H9 (cell line): ENCODE data around the gene ASB4. TPM values are rescaled to one million over a fixed set of nuclear protein-coding genes. Genes with fewer than 3 reads are reported as not detected.

Source experiments
- DNase-seq: peaks from one replicate; pipeline ENCODE4 v3.0.0-alpha.2; 2017
- H2AFZ ChIP-seq: one replicate; pipeline ENCODE4 v1.6.1; 2013; ENCODE audit warnings: mild to moderate bottlenecking, low read length, control low read depth, moderate library complexity
- H2AK5ac ChIP-seq: 2 replicates; pipeline ENCODE4 v1.6.1; 2013; ENCODE audit warnings: low read length, control low read depth, mixed read lengths; ENCODE audit not compliant: insufficient read length
- H2BK120ac ChIP-seq: one replicate; pipeline ENCODE4 v1.6.1; 2013; ENCODE audit warnings: low read depth, mild to moderate bottlenecking, low read length, control low read depth, inconsistent platforms; ENCODE audit not compliant: poor library complexity, severe bottlenecking
- H2BK12ac ChIP-seq: 2 replicates; pipeline ENCODE4 v1.6.1; 2013; ENCODE audit warnings: low read length, control low read depth, mixed read lengths, low read depth; ENCODE audit not compliant: insufficient read length
- H2BK15ac ChIP-seq: 2 replicates; pipeline ENCODE4 v1.6.1; 2013; ENCODE audit warnings: low read depth, low read length, control low read depth
- H2BK20ac ChIP-seq: one replicate; pipeline ENCODE4 v1.6.1; 2013; ENCODE audit warnings: low read depth, mild to moderate bottlenecking, low read length, control low read depth, inconsistent platforms; ENCODE audit not compliant: poor library complexity, severe bottlenecking
- H2BK5ac ChIP-seq: 2 replicates; pipeline ENCODE4 v1.6.1; 2013; ENCODE audit warnings: low read length, control low read depth, mixed read lengths; ENCODE audit not compliant: insufficient read length
- H3K14ac ChIP-seq: 2 replicates; pipeline ENCODE4 v1.6.1; 2013; ENCODE audit warnings: low read length, control low read depth; ENCODE audit not compliant: insufficient read depth
- H3K18ac ChIP-seq: 2 replicates; pipeline ENCODE4 v1.6.1; 2013; ENCODE audit warnings: low read depth, mild to moderate bottlenecking, mixed read lengths, low read length, control low read depth; ENCODE audit not compliant: insufficient read length
- H3K23ac ChIP-seq: 2 replicates; pipeline ENCODE4 v1.6.1; 2013; ENCODE audit warnings: low read length, control low read depth, mixed read lengths, low read depth; ENCODE audit not compliant: insufficient read length
- H3K23me2 ChIP-seq: 2 replicates; pipeline ENCODE4 v1.6.1; 2013; ENCODE audit warnings: low read depth, mild to moderate bottlenecking, mixed read lengths, low read length, control low read depth; ENCODE audit not compliant: insufficient read length, poor library complexity, severe bottlenecking
- H3K27ac ChIP-seq: 2 replicates; pipeline ENCODE4 v1.5.1; 2013; ENCODE audit warnings: low read length, control low read depth, mixed read lengths, low read depth; ENCODE audit not compliant: insufficient read length
- H3K27me3 ChIP-seq: 2 replicates; pipeline ENCODE4 v1.6.1; 2013; ENCODE audit warnings: low read length, control low read depth, inconsistent platforms; ENCODE audit not compliant: insufficient read depth
- H3K4ac ChIP-seq: 2 replicates; pipeline ENCODE4 v1.6.1; 2013; ENCODE audit warnings: low read depth, mild to moderate bottlenecking, control low read depth, inconsistent platforms, low read length, moderate library complexity
- H3K4me1 ChIP-seq: 2 replicates; pipeline ENCODE4 v1.6.1; 2013; ENCODE audit warnings: low read length, control low read depth, inconsistent platforms; ENCODE audit not compliant: insufficient read depth
- H3K4me2 ChIP-seq: 2 replicates; pipeline ENCODE4 v1.6.1; 2013; ENCODE audit warnings: low read length, control low read depth, mixed read lengths; ENCODE audit not compliant: insufficient read length, insufficient read depth
- H3K56ac ChIP-seq: 2 replicates; pipeline ENCODE4 v1.6.1; 2013; ENCODE audit warnings: low read depth, mild to moderate bottlenecking, mixed read lengths, low read length, control low read depth; ENCODE audit not compliant: insufficient read length
- H3K79me1 ChIP-seq: 2 replicates; pipeline ENCODE4 v1.6.1; 2013; ENCODE audit warnings: low read depth, mild to moderate bottlenecking, moderate library complexity, low read length, control low read depth, inconsistent platforms; ENCODE audit not compliant: insufficient read depth, poor library complexity, severe bottlenecking
- H3K79me2 ChIP-seq: 2 replicates; pipeline ENCODE4 v1.6.1; 2013; ENCODE audit warnings: low read length, control low read depth, inconsistent platforms; ENCODE audit not compliant: insufficient read depth
- H3K9ac ChIP-seq: 2 replicates; pipeline ENCODE4 v1.6.1; 2013; ENCODE audit warnings: low read length, control low read depth, mixed read lengths; ENCODE audit not compliant: insufficient read length; ENCODE audit errors: extremely low read depth
- H3K9me3 ChIP-seq: one replicate; pipeline ENCODE4 v1.6.1; 2013; ENCODE audit warnings: low read depth, low read length, inconsistent platforms; ENCODE audit not compliant: control insufficient read depth
- H3T11ph ChIP-seq: one replicate; pipeline ENCODE4 v1.6.1; 2013; ENCODE audit warnings: mild to moderate bottlenecking, low read length, control low read depth, inconsistent platforms
- H4K20me1 ChIP-seq: one replicate; pipeline ENCODE4 v1.6.1; 2013; ENCODE audit not compliant: control insufficient read depth, insufficient read length, insufficient read depth
- H4K5ac ChIP-seq: 2 replicates; pipeline ENCODE4 v1.6.1; 2013; ENCODE audit warnings: low read depth, mild to moderate bottlenecking, mixed read lengths, low read length, control low read depth; ENCODE audit not compliant: insufficient read length
- H4K8ac ChIP-seq: replicated peaks from 2 replicates; pipeline ENCODE4 v1.6.1; 2013; ENCODE audit warnings: low read length, control low read depth, mixed read lengths, low read depth; ENCODE audit not compliant: insufficient read length
- H4K91ac ChIP-seq: 2 replicates; pipeline ENCODE4 v1.6.1; 2013; ENCODE audit warnings: low read depth, mild to moderate bottlenecking, moderate library complexity, mixed read lengths, low read length, control low read depth; ENCODE audit not compliant: insufficient read length
- H3K27ac Mint-ChIP-seq, 3 experiments: 2 replicates in 2 of 3; 3 replicates in 1 of 3; pipeline ENCODE4 v1.8.0; 2020 to 2021; ENCODE audit warnings: mixed read lengths in 3 of 3, mild to moderate bottlenecking in 1 of 3, moderate library complexity in 1 of 3
- H3K27me3 Mint-ChIP-seq: 2 replicates; pipeline ENCODE4 v1.8.0; 2021; ENCODE audit warnings: low read depth, mild to moderate bottlenecking, moderate library complexity, mixed read lengths
- H3K36me3 Mint-ChIP-seq, 3 experiments: 2 replicates in 2 of 3; 3 replicates in 1 of 3; pipeline ENCODE4 v1.8.0; 2020 to 2021; ENCODE audit warnings: low read depth in 3 of 3, mixed read lengths in 3 of 3; ENCODE audit not compliant: insufficient read depth in 1 of 3
- H3K4me1 Mint-ChIP-seq, 2 experiments: 2 replicates each; pipeline ENCODE4 v1.8.0; 2020; ENCODE audit warnings: mixed read lengths in 2 of 2
- H3K4me3 Mint-ChIP-seq, 2 experiments: 2 replicates in 1 of 2; 3 replicates in 1 of 2; pipeline ENCODE4 v1.8.0; 2020 to 2021; ENCODE audit warnings: mild to moderate bottlenecking in 2 of 2, mixed read lengths in 2 of 2, moderate library complexity in 1 of 2
- H3K9me3 Mint-ChIP-seq, 2 experiments: 2 replicates in 1 of 2; 3 replicates in 1 of 2; pipeline ENCODE4 v1.8.0; 2020; ENCODE audit warnings: mild to moderate bottlenecking in 2 of 2, mixed read lengths in 2 of 2, moderate library complexity in 1 of 2
- WGBS: extraction: QIAGEN DNeasy Blood & Tissue Kit; methylation state at CpG from one replicate; pipeline ENCODE4 v1.1.7; 2013; ENCODE audit warnings: missing lambda C conversion rate, low lambda C conversion rate, mixed read lengths; ENCODE audit not compliant: insufficient read length; ENCODE audit errors: extremely low coverage; 5-methylcytosine and 5-hydroxymethylcytosine counted together
- total RNA-seq: library from RNA; stranded (reverse); gene quantifications from 2 replicates; pipeline ENCODE4 v1.2.1, GENCODE V29; 2021
- TF ChIP-seq, protein P1 (sequence below): fragments of 200-600 bp; sonication (generic); conservative IDR thresholded peaks from 3 replicates; pipeline ENCODE4 v1.8.0; 2021; ENCODE audit warnings: antibody characterized with exemption, mild to moderate bottlenecking

Gene ASB4
- total RNA-seq, 1 experiment from 2014 or later: not detected

DNA sequence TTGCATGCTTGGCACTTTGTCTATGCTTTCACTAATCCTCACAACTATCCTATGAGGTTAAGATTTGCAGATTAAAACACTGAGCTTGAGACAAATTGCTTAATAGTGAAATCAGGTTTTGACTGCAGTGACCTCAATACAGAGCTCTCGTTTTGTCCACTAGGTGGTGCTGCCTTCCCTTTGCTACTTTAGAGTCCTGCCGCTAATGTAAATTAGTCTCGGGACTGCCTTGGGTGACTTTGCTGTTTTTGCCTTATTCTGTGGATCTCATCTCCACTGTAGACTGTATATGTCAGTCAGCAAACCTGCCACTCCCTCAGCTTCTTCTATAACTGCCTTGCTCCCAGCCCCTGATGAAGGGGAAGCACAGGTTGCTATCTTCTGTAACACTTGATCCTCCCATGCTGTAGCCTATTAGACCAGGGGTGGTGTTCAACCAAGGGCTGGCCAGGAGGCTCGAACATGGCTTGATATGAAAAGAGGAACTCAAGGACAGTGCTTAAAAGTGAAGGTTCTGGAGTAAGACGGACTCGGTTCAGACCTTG, 26.0 kb downstream of the ASB4 start:
- Histone ChIP-seq H3K4me2 (peak overlapping the region; percentile 8), H3K79me1 (no peaks in the 10 kb centered on the region), H2BK15ac (no peak overlapping the region), H3K27ac (no peak overlapping the region), H4K5ac (no peak overlapping the region), H3K18ac (no peak overlapping the region), H3K56ac (no peak overlapping the region), H3K23me2 (no peaks in the 10 kb centered on the region), H3K14ac (no peak overlapping the region), H3K79me2 (no peaks in the 10 kb centered on the region), H2AK5ac (no peak overlapping the region), H3K23ac (no peak overlapping the region), H3K9me3 (no peaks in the 10 kb centered on the region), H4K20me1 (no peaks in the 10 kb centered on the region), H3K27me3 (no peaks in the 10 kb centered on the region), H4K91ac (no peak overlapping the region), H4K8ac (no peak overlapping the region), H2BK5ac (peak overlapping the region; percentile 12), H3K4ac (no peak overlapping the region), H2AFZ (peak overlapping the region; percentile 100), H3K9ac (no peak overlapping the region), H3T11ph (no peak overlapping the region), H3K4me1 (0 out of 2 replicates have a peak, but pooled peaks cover 2% of the 10 kb centered on the region), H2BK20ac (no peak overlapping the region), H2BK12ac (no peak overlapping the region), H2BK120ac (no peak overlapping the region)
- TF ChIP-seq, protein P1, sequence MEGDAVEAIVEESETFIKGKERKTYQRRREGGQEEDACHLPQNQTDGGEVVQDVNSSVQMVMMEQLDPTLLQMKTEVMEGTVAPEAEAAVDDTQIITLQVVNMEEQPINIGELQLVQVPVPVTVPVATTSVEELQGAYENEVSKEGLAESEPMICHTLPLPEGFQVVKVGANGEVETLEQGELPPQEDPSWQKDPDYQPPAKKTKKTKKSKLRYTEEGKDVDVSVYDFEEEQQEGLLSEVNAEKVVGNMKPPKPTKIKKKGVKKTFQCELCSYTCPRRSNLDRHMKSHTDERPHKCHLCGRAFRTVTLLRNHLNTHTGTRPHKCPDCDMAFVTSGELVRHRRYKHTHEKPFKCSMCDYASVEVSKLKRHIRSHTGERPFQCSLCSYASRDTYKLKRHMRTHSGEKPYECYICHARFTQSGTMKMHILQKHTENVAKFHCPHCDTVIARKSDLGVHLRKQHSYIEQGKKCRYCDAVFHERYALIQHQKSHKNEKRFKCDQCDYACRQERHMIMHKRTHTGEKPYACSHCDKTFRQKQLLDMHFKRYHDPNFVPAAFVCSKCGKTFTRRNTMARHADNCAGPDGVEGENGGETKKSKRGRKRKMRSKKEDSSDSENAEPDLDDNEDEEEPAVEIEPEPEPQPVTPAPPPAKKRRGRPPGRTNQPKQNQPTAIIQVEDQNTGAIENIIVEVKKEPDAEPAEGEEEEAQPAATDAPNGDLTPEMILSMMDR: peak; percentile 94
- Mint-ChIP-seq H3K9me3 (no peaks in the 10 kb centered on the region), H3K27me3 (peaks cover 6% of the 10 kb centered on the region; the same call in 1 of the 2 replicates), H3K27ac (peak overlapping the region in 1 of 3 experiments; percentile 29; a peak in 1 of 7 replicates), H3K4me1 (peaks cover 3 to 11% of the 10 kb centered on the region in 2 experiments; a peak in 3 of 4 replicates), H3K4me3 (no peak overlapping the region), H3K36me3 (no peaks in the 10 kb centered on the region)
- no CpG with 5 or more reads among the region's 6 CpGs for WGBS
- peak; percentile 75 for DNase-seq
